Measurements from ENCODE around the gene CAPN5.

GRCh38 chr11:77151804-77152509 is 85.2 kb downstream of the CAPN5 start:
- TF ChIP-seq CTCF (IDR thresholded peaks at IDR 0.05 in 8 of 11, conservative IDR thresholded peaks at IDR 0.05 in 3 of 11) (no peak), POLR2A (IDR thresholded peaks at IDR 0.05) (no peak), POLR2AphosphoS5 (IDR thresholded peaks at IDR 0.05) (peak; percentile 42 to 58 (median 56))
